ENCODE measurements around the gene MEGF6. TPM values are rescaled to one million over a fixed set of nuclear protein-coding genes. Genes with fewer than 3 reads are reported as not detected.

Gene MEGF6
- total RNA-seq, 6 experiments from 2014 or later, result 2.2 to 9.6 (median 4.4) TPM

DNA sequence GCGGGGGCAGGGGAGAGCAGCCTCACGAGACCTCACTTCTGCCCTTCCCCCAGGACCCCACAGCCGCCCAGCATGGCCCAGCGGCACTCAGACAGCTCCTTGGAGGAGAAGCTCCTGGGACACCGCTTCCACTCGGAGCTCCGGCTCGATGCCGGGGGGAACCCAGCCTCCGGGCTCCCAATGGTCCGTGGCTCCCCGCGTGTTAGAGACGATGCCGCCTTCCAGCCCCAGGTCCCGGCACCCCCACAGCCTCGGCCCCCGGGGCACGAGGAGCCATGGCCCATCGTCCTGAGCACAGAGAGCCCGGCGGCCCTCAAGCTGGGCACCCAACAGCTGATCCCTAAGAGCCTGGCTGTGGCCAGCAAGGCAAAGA, 148.3 kb downstream of the MEGF6 start:
- WGBS (ENCODE audit: insufficient coverage, low coverage, low lambda C conversion rate, missing lambda C conversion rate), result no CpG with 5 or more reads among the region's 22 CpGs
- H3K9me3 ChIP-seq, result no peaks in the 10 kb centered on the region

GRCh38 chr1:3462356-3463012, 148.8 kb downstream of the MEGF6 start:
- DNase-seq, result peak in 2 of 3 donors; percentile 7 to 46
- intact Hi-C loops (cut with DNase I), result no loop called here
- no peak for ATAC-seq
- WGBS (ENCODE audit: insufficient coverage, low coverage, low lambda C conversion rate, missing lambda C conversion rate), result no CpG with 5 or more reads among the region's 16 CpGs
- H3K4me1 ChIP-seq, result peaks cover 0 to 11% (median 0%) of the 10 kb centered on the region in 4 donors
- H3K27ac ChIP-seq, result no peak overlapping the region
- H3K4me3 ChIP-seq, result no peak overlapping the region
- TF ChIP-seq POLR2A (IDR thresholded peaks at IDR 0.05), result no peak
- TF ChIP-seq, protein P1, sequence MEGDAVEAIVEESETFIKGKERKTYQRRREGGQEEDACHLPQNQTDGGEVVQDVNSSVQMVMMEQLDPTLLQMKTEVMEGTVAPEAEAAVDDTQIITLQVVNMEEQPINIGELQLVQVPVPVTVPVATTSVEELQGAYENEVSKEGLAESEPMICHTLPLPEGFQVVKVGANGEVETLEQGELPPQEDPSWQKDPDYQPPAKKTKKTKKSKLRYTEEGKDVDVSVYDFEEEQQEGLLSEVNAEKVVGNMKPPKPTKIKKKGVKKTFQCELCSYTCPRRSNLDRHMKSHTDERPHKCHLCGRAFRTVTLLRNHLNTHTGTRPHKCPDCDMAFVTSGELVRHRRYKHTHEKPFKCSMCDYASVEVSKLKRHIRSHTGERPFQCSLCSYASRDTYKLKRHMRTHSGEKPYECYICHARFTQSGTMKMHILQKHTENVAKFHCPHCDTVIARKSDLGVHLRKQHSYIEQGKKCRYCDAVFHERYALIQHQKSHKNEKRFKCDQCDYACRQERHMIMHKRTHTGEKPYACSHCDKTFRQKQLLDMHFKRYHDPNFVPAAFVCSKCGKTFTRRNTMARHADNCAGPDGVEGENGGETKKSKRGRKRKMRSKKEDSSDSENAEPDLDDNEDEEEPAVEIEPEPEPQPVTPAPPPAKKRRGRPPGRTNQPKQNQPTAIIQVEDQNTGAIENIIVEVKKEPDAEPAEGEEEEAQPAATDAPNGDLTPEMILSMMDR (IDR thresholded peaks at IDR 0.05), result no peak
- H3K36me3 ChIP-seq, result no peaks in the 10 kb centered on the region
- no peaks in the 10 kb centered on the region for H3K27me3 ChIP-seq
- no peaks in the 10 kb centered on the region for H3K9me3 ChIP-seq

More for the DNA sequence above, 148.3 kb downstream of the MEGF6 start:
- no peak for TF ChIP-seq POLR2A (IDR thresholded peaks at IDR 0.05)
- TF ChIP-seq, protein P1 (IDR thresholded peaks at IDR 0.05), result no peak
- Histone ChIP-seq H3K4me3 (no peak overlapping the region), H3K27ac (no peak overlapping the region), H3K36me3 (no peaks in the 10 kb centered on the region), H3K4me1 (peaks cover 0 to 11% (median 0%) of the 10 kb centered on the region in 4 donors), H3K27me3 (no peaks in the 10 kb centered on the region)
- intact Hi-C loops (cut with DNase I), result no loop called here
- ATAC-seq (no peak), DNase-seq (peak in 1 of 3 donors; percentile 8)

- intact Hi-C loops (cut with DNase I), result no loop called here
- Histone ChIP-seq H3K4me1 (peaks cover 0 to 11% (median 0%) of the 10 kb centered on the region in 4 donors), H3K9me3 (no peaks in the 10 kb centered on the region), H3K27ac (no peak overlapping the region), H3K4me3 (no peak overlapping the region), H3K36me3 (no peaks in the 10 kb centered on the region), H3K27me3 (no peaks in the 10 kb centered on the region)
- WGBS (ENCODE audit: insufficient coverage, low coverage, low lambda C conversion rate, missing lambda C conversion rate), result 96% methylated on average over 5 of the region's 13 CpGs
- peak in 1 of 3 donors; percentile 8 for DNase-seq
- no peak for ATAC-seq
- TF ChIP-seq, protein P1 (IDR thresholded peaks at IDR 0.05), result no peak
- TF ChIP-seq POLR2A (IDR thresholded peaks at IDR 0.05), result no peak
Observed at GRCh38 chr1:3461934-3462275, 149.4 kb downstream of the MEGF6 start.

DNA sequence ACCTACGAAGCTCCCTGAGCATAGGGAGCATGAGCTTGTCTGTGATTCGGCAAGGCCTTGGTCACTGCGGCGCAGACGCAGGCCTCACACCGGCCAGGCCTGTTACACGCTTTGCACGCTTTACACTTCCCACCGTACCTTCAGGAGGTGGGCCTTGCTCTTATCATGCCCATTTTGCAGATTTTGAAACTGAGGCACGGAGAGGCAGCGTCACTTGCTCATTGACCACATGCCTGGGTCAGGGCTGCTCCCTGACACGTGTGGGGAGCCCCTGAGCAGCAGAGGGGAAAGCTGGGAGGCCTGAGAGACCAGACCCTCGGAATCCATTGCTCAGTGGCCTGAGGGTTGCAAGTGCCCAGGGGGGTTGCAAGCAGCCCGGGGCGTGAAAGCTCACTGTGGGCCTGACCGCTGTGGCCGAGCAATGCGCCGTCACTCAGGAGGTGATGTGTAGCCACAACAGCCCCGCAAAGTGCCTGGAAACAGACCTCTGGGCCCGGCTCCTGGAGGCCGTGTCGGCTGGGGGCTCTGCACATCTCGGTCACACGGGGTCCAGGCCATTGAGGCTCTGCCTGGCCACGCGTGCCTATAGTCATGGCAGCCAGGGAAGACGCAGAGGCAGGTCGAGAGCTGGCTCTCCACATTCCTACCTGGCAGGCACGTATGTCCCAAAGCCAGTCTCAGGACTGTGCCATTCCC, 149.9 kb downstream of the MEGF6 start:
- Histone ChIP-seq H3K36me3 (no peaks in the 10 kb centered on the region), H3K4me1 (peaks cover 0 to 11% (median 0%) of the 10 kb centered on the region in 4 donors), H3K27ac (no peak overlapping the region), H3K27me3 (no peaks in the 10 kb centered on the region), H3K4me3 (no peak overlapping the region), H3K9me3 (no peaks in the 10 kb centered on the region)
- TF ChIP-seq POLR2A (IDR thresholded peaks at IDR 0.05), result no peak
- TF ChIP-seq, protein P1 (IDR thresholded peaks at IDR 0.05), result no peak
- intact Hi-C loops (cut with DNase I), result no loop called here
- WGBS (ENCODE audit: insufficient coverage, low coverage, low lambda C conversion rate, missing lambda C conversion rate), result 90% methylated on average over 11 of the region's 30 CpGs
- ATAC-seq, result no peak
- peak in 1 of 3 donors; percentile 8 for DNase-seq

Measured in right lobe of liver (tissue), 6 donors.